ENCODE measurements around the gene STMND1.

Gene STMND1

DNA sequence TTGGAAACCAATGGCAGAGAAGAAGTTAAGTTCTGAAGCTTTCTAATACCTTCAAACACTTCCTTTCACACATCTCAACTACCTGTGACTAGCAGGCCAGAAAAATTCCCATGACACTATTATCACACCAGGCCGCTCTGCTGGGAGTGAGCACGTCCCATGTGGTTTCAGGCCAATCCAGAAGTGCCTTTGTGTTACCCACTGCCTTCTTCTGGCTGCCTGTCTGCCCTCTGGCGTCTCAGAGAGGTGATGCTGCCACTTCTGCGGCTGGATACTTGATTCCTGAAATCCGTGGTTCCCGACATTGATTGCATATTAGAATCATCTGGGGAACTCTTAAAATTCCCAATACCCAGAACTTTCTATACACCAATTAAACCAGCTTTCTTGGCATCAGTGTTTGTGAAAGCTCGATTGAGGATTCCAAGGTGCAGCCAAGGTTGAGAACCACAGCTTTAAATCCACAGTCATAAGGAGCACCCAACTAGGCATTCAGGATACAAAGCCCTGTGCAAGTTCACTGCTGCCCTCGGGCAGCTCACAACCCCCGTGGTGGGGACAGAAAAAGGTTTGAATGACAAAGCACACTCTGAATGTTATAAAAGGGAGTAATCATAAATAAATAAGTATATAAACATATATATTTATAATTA lies 65.6 kb downstream of the STMND1 start:
- no peak for DNase-seq

DNA sequence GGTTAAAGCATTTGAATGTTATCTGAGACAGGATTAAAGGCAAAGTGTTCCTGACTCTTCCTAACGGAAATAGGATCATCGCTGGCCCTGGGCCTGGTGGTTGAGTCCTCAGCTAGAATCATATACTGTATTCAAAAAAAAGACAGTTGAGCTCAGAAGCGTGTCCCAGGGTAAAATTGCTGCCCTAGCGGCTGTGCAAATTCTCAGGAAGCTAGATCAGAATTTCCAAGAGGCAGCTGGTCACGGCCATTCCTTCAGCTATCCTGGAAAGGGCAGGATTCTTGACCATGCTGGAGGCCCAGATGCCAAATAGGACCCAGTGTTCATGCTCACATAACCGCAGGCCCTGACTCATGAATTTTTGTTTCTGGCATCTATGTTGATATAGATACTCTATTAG lies 67.4 kb downstream of the STMND1 start:
- no peak for DNase-seq

DNA sequence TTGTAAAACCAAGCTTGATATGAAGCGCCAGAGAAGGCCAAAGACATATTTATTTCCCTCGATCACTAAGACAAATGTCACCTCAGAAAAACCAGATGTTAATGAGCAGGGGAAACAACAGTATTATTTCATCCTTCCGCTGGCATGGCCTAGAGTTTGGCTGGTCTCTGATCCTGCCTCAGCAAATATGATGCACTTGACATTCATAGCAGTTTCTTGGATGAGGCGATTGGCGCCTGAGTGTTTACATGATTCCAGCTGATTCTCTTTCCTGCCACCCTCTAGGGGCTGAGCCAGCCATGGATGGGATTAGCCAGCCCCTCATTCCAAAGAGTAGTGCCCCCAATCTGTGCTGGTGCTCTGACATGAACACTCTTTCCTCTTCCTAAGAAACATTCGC lies 67.9 kb downstream of the STMND1 start:
- no peak for DNase-seq

DNA sequence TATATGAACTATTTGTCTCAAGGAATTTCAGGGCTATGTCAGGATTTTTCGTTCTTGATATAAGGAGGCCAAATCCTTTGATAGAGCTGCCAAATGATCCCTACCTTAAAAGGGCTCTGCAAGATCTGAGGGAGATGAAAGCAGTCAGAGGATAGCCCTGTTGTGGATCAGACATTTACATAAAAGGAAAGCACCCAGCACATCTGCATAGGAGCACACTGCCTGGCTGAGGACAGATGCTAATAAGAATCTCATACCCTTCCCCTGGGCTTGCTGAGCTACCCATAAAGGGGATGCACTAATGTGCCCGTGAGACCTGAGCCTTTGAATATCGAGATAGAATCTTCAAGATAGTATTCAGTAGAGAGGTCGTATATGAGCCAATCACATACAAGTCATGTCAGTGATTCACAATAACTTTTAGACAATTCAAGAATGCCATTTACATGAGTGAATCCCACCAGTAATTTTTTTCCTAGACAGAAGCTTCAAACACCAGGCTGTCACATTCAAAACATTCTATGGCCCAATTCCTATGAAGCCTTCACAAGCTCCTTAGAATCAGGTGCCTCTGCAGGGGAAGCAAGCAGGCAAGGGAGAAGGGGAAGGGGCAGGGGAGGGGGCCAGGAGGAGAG lies 71.1 kb downstream of the STMND1 start:
- DNase-seq: no peak

DNA sequence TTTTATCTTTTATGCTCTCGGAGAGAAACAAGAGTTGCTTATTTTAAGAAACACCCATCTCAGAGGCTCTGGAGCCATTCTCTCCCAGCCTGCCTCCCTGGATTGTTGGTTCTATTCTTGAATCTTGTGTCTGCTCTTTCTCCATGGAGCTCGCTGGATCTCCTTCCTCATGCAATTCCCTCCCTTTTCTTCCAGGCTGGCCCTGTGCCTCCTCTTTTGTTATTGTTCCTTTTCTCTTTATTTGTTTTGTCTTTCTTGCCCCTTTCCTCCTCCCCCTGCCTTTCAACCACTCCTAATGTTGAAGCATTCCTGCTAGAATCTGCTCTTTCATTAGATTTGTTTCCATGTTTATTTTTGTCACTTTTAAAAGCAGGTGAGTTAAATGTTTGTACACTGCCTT lies 76.5 kb downstream of the STMND1 start:
- no peak for DNase-seq

DNA sequence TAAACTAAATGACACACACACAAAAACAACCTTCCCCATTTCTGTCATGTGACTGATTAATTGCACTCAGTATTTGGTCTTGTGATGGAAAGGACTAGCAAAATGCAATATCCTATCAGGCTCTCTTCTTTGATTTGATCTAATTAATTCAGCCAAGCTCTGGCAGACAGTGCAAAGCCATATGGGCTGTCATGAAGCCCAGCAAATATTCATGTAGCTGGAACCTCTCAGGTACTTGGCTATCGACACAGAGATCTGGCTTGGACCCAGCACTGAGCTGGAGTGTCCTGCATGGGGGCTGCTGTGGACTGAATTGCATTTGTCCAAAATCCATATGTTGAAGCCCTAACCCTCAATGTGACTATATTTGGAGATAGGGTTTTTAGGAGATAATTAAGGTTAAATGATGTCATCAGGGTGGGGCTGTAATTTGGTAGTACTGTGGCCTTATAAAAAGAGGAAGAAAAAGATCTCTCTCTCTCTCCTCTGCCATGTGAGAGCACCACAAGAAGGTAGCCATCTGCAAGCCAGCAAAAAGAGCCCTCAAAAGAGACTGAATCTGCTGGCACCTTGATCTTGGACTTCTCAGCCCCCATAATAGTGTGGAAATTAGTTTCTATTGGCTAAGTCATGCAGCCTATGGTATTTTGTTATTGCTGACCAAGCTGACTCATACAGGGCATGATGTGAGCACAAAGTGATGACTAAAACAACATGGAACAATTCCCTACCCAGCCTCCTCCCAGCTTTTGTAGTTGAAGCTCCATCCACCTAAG lies 77.1 kb downstream of the STMND1 start:
- DNase-seq: no peak

DNA sequence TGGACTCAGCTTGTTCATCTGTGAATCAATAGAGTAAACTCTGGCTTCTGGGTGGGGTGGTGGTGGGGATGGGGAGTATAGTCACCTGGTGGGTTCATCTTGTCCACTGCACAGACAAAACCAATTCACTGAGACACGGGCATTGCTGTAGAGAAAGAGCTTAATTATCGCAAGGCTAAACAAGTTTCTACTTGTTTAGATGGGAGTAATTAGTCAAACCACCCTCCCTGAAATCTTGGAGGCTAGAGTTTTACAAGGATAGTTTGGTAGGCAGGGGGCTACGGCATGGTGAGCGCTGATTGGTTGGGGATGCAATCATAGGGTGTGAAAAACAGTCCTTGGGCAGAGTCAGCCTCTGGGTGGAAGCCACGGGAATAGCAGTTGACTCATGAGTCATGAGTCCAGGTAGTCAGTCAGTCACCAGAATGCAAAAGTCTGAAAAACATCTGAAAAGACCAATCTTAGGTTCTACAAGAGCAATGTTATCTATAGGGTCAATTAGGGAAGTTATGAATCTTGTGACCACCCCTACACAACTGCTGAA lies 77.8 kb downstream of the STMND1 start:
- DNase-seq: no peak

Measured in activated CD4-positive, alpha-beta T cell treated with anti-CD3 and anti-CD28 coated beads, Interleukin-2, amount 50 U/mL, for 1 hour (primary cell).